ENCODE data around the gene PRPF40B.

The PRPF40B gene

DNA sequence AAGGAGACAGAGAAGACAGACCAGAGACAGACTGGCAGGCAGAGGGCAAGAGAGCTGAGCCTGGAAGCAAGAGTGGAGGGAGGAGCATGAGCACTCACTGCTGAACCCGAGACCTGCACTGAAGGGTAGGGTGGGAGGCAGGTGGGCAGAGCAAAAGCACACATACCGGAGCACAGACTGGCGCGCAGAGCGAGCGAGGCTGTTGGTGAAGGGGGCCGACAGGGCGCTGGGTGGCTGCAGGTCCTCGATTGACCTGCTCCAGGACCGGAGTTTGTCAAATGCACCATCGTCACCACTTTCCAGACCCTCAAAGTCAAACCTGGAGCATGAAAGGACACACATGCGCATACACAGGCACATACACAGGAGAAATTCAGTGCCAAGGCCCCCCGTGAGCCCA lies 34.9 kb downstream of the PRPF40B start:
- H3K4me3 ChIP-seq (ENCODE audit: low read depth, low read length) = no peak overlapping the region
- DNase-seq (ENCODE audit: low read depth) = no peak
- TF ChIP-seq POLR2A (IDR thresholded peaks at IDR 0.05; ENCODE audit: extremely low read depth, insufficient read length) (no peak), CTCF (IDR thresholded peaks at IDR 0.05; ENCODE audit: low read depth, low read length) (no peak), MAX (IDR thresholded peaks at IDR 0.05; ENCODE audit: low read depth, low read length) (no peak), MYC (IDR thresholded peaks at IDR 0.05; ENCODE audit: low read depth, low read length) (no peak)

DNA sequence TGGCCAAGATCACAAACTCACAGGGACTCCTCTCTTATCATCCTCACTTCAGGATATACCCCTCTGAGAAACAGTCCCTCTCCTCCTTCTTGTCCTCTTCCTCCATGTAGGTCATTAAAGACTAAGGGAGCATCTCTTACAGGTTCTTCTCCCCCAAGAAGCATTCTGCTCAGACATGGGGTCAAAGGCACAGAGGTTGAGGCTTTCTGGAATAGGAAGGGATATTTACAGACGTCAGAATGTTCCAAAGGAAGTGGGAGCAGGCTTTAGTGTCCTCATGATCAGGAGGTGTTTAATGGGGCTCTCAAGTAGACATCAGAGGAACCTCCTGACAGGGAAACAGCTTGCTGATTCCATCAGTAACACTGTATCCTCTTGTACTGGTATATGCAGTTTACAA lies 36.4 kb downstream of the PRPF40B start:
- TF ChIP-seq MYC (IDR thresholded peaks at IDR 0.05; ENCODE audit: low read depth, low read length) (no peak), MAX (IDR thresholded peaks at IDR 0.05; ENCODE audit: low read depth, low read length) (no peak), POLR2A (IDR thresholded peaks at IDR 0.05; ENCODE audit: extremely low read depth, insufficient read length) (no peak), CTCF (IDR thresholded peaks at IDR 0.05; ENCODE audit: low read depth, low read length) (no peak)
- DNase-seq (ENCODE audit: low read depth) = no peak
- no peak overlapping the region for H3K4me3 ChIP-seq (ENCODE audit: low read depth, low read length)

DNA sequence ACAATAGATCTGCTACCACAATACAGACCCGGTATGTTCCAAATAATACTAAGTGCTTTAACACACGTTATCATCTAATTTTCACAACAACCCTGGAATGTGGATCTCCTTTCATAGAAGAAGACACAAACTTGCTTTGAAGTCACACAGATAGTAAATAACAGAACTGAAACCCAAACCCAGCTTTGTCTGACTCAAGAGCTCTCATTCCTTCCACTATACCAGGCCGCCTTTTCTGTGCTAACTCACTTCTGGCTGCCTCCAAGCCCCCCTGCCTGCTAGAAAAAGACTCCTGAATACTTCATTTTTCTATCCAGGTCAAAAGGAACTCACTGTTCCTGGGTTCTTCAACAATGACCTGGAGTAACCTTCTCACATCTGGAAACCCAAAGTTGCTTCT lies 37.8 kb downstream of the PRPF40B start:
- no peak for DNase-seq (ENCODE audit: low read depth)
- no peak overlapping the region for H3K4me3 ChIP-seq (ENCODE audit: low read depth, low read length)
- TF ChIP-seq CTCF (IDR thresholded peaks at IDR 0.05; ENCODE audit: low read depth, low read length) (no peak), MYC (IDR thresholded peaks at IDR 0.05; ENCODE audit: low read depth, low read length) (no peak), MAX (IDR thresholded peaks at IDR 0.05; ENCODE audit: low read depth, low read length) (no peak), POLR2A (IDR thresholded peaks at IDR 0.05; ENCODE audit: extremely low read depth, insufficient read length) (no peak)

DNA sequence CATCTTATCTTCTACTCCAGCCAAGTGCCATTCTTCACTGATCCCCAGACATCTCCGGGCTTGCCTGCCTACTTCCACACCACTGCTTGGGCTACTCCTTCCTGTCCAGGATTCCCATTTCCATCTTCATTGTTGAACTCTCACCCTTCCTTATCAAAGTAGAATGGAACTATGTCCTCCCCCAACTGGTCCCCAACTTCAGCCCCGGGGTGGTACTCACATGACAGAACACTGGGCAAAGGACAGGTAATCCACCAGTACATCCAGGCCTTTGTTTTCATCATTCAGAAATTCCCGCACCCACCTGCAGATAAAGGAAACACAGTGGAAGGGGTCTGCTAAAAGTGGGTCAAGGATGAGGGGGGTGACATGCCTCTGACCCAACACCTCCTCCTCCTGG lies 38.4 kb downstream of the PRPF40B start:
- TF ChIP-seq MAX (IDR thresholded peaks at IDR 0.05; ENCODE audit: low read depth, low read length) = no peak
- TF ChIP-seq MYC (IDR thresholded peaks at IDR 0.05; ENCODE audit: low read depth, low read length) = no peak
- no peak for TF ChIP-seq CTCF (IDR thresholded peaks at IDR 0.05; ENCODE audit: low read depth, low read length)
- TF ChIP-seq POLR2A (IDR thresholded peaks at IDR 0.05; ENCODE audit: extremely low read depth, insufficient read length) = no peak
- H3K4me3 ChIP-seq (ENCODE audit: low read depth, low read length) = no peak overlapping the region

GRCh38 chr12:49662998-49663843 lies 39.9 kb downstream of the PRPF40B start:
- peak; percentile 98 for DNase-seq (ENCODE audit: low read depth)
- H3K4me3 ChIP-seq (ENCODE audit: low read depth, low read length) = peak overlapping the region; percentile 47
- peak; percentile 37; the same call in 1 of the 2 replicates for TF ChIP-seq MAX (IDR thresholded peaks at IDR 0.05; ENCODE audit: low read depth, low read length)
- TF ChIP-seq CTCF (IDR thresholded peaks at IDR 0.05; ENCODE audit: low read depth, low read length) = no peak
- peak; percentile 68 for TF ChIP-seq MYC (IDR thresholded peaks at IDR 0.05; ENCODE audit: low read depth, low read length)
- no peak for TF ChIP-seq POLR2A (IDR thresholded peaks at IDR 0.05; ENCODE audit: extremely low read depth, insufficient read length)

More for the DNA sequence above, 38.4 kb downstream of the PRPF40B start:
- DNase-seq (ENCODE audit: low read depth) = no peak
